Ishikawa (cell line): ENCODE data around the gene NR2F2.

Source experiments
- CEBPB ChIP-seq: IDR thresholded peaks from 2 replicates; pipeline ENCODE4 v1.6.1; 2012
- CREB1 ChIP-seq: IDR thresholded peaks from 2 replicates; pipeline ENCODE4 v1.6.1; 2012; ENCODE audit warnings: low read depth
- EGR1 ChIP-seq: IDR thresholded peaks from 2 replicates; pipeline ENCODE4 v1.6.1; 2012
- EP300 ChIP-seq: IDR thresholded peaks from 2 replicates; pipeline ENCODE4 v1.6.1; 2012; ENCODE audit warnings: borderline replicate concordance
- NFIC ChIP-seq: IDR thresholded peaks from 2 replicates; pipeline ENCODE4 v1.6.1; 2012
- RAD21 ChIP-seq: IDR thresholded peaks from 2 replicates; pipeline ENCODE4 v1.6.1; 2012; ENCODE audit warnings: low read depth
- REST ChIP-seq: IDR thresholded peaks from 2 replicates; pipeline ENCODE4 v1.6.1; 2012; ENCODE audit warnings: low read depth, mild to moderate bottlenecking
- TAF1 ChIP-seq: IDR thresholded peaks from 2 replicates; pipeline ENCODE4 v1.6.1; 2012; ENCODE audit warnings: low read depth, mild to moderate bottlenecking
- USF1 ChIP-seq: IDR thresholded peaks from 2 replicates; pipeline ENCODE4 v1.6.1; 2012

GRCh38 chr15:96320107-96320506 lies 10.4 kb upstream of the NR2F2 start:
- TF ChIP-seq NFIC (no peak), EGR1 (no peak), REST (no peak), CREB1 (no peak), EP300 (no peak), RAD21 (no peak), USF1 (no peak), CEBPB (no peak), TAF1 (no peak)
